GM23338 (cell line): ENCODE results near the gene FAM193B. TPM values are rescaled to one million over a fixed set of nuclear protein-coding genes. Genes with fewer than 3 reads are reported as not detected.

Experiments used
- ATAC-seq: fragments of 200-7000 bp; cut with Tn5 transposase; 3 replicates; pipeline ENCODE4 v1.9.1; 2020
- DNase-seq: peaks from one replicate; pipeline ENCODE4 v3.0.0-alpha.2; 2015; ENCODE audit warnings: low spot score
- H2AFZ ChIP-seq: fragments of 200-600 bp; sonication (generic); 2 replicates; pipeline ENCODE4 v1.8.0; 2016; ENCODE audit warnings: antibody characterized with exemption, mild to moderate bottlenecking, moderate library complexity
- H3F3A ChIP-seq: fragments of 200-600 bp; sonication (generic); replicated peaks from 2 replicates; pipeline ENCODE4 v1.8.0; 2017; ENCODE audit warnings: antibody characterized with exemption, mixed run types, low read depth
- H3K27ac ChIP-seq: fragments of 200-600 bp; sonication (generic); 2 replicates; pipeline ENCODE4 v1.6.1; 2016; ENCODE audit warnings: low read depth
- H3K27me3 ChIP-seq: fragments of 200-600 bp; sonication (generic); 2 replicates; pipeline ENCODE4 v1.8.0; 2016; ENCODE audit warnings: mild to moderate bottlenecking, mixed run types, moderate library complexity; ENCODE audit not compliant: insufficient read depth
- H3K36me3 ChIP-seq: fragments of 200-600 bp; sonication (generic); 2 replicates; pipeline ENCODE4 v1.8.0; 2016; ENCODE audit warnings: mild to moderate bottlenecking; ENCODE audit not compliant: insufficient read depth
- H3K4me1 ChIP-seq: fragments of 200-600 bp; sonication (generic); 2 replicates; pipeline ENCODE4 v1.8.0; 2016; ENCODE audit warnings: mild to moderate bottlenecking, moderate library complexity; ENCODE audit not compliant: insufficient read depth
- H3K4me2 ChIP-seq: fragments of 200-600 bp; sonication (generic); 2 replicates; pipeline ENCODE4 v1.7.1; 2017; ENCODE audit warnings: mixed run types
- H3K4me3 ChIP-seq: fragments of 200-600 bp; sonication (generic); 2 replicates; pipeline ENCODE4 v1.6.1; 2016; ENCODE audit warnings: mixed run types
- H3K79me2 ChIP-seq: fragments of 200-600 bp; sonication (generic); replicated peaks from 2 replicates; pipeline ENCODE4 v1.8.0; 2017; ENCODE audit warnings: mild to moderate bottlenecking; ENCODE audit not compliant: insufficient read depth
- H3K9me2 ChIP-seq: fragments of 200-600 bp; sonication (generic); 2 replicates; pipeline ENCODE4 v1.8.0; 2017; ENCODE audit not compliant: insufficient read depth
- H4K20me1 ChIP-seq: fragments of 200-600 bp; sonication (generic); replicated peaks from 2 replicates; pipeline ENCODE4 v1.8.0; 2017; ENCODE audit warnings: mild to moderate bottlenecking; ENCODE audit not compliant: insufficient read depth
- H3K27ac Mint-ChIP-seq: 2 replicates; pipeline ENCODE4 v1.8.0; 2020; ENCODE audit warnings: inconsistent platforms, mild to moderate bottlenecking, moderate library complexity, mixed read lengths
- H3K27me3 Mint-ChIP-seq: 3 replicates; pipeline ENCODE4 v1.8.0; 2022; ENCODE audit warnings: low read depth, mild to moderate bottlenecking, moderate library complexity, mixed read lengths, inconsistent platforms; ENCODE audit not compliant: insufficient read depth, poor library complexity
- H3K36me3 Mint-ChIP-seq: 3 replicates; pipeline ENCODE4 v1.8.0; 2021; ENCODE audit warnings: low read depth, mild to moderate bottlenecking, inconsistent platforms, moderate library complexity, mixed read lengths
- H3K4me1 Mint-ChIP-seq: 3 replicates; pipeline ENCODE4 v1.8.0; 2020; ENCODE audit warnings: mild to moderate bottlenecking, inconsistent platforms, mixed read lengths
- H3K4me3 Mint-ChIP-seq: 3 replicates; pipeline ENCODE4 v1.8.0; 2021; ENCODE audit warnings: moderate library complexity, mild to moderate bottlenecking, inconsistent platforms, mixed read lengths
- H3K9me3 Mint-ChIP-seq: 3 replicates; pipeline ENCODE4 v1.8.0; 2020; ENCODE audit warnings: moderate library complexity, mild to moderate bottlenecking, inconsistent platforms, mixed read lengths
- CTCF ChIP-seq, 2 experiments: fragments of 200-600 bp in 1 of 2; sonication (generic) in 1 of 2; conservative IDR thresholded peaks; 2 replicates each; pipeline versions ENCODE4 v1.5.1 to v1.6.1; 2016 to 2017; ENCODE audit warnings: antibody characterized with exemption in 2 of 2, low read depth in 2 of 2, mild to moderate bottlenecking in 2 of 2, moderate library complexity in 1 of 2
- NANOG ChIP-seq: IDR thresholded peaks from 2 replicates; pipeline ENCODE4 v1.6.1; 2016; ENCODE audit warnings: antibody characterized with exemption, borderline replicate concordance
- ZNF462 ChIP-seq: fragments of 250-450 bp; sonication (Bioruptor Pico); IDR thresholded peaks from 2 replicates; pipeline ENCODE4 v1.5.0; 2020; ENCODE audit warnings: mild to moderate bottlenecking, moderate library complexity
- polyA plus RNA-seq: library from polyadenylated mRNA; unstranded; fragments of >200 nt; fragmentation: Nextera tagmentation; extraction: Ambion mirVana; gene quantifications from 2 replicates; pipeline ENCODE4 v1.2.1, GENCODE V29; 2016
- total RNA-seq: library from RNA; depleted of rRNA; stranded (reverse); fragments of >200 nt; shearing (Covaris generic); gene quantifications from 2 replicates; pipeline ENCODE4 v1.2.3, GENCODE V29; 2014

Gene FAM193B
- total and polyA plus RNA-seq, 2 experiments from 2014 or later, result 44.4 to 58.6 TPM

GRCh38 chr5:177496070-177496726 lies 58.2 kb downstream of the FAM193B start:
- Mint-ChIP-seq H3K36me3 (peaks cover 24% of the 10 kb centered on the region), H3K27ac (peak overlapping the region; percentile 97), H3K27me3 (peaks cover 42% of the 10 kb centered on the region), H3K4me3 (peak overlapping the region; percentile 79), H3K4me1 (peaks cover 47% of the 10 kb centered on the region), H3K9me3 (no peaks in the 10 kb centered on the region)
- Histone ChIP-seq H3K9me2 (no peaks in the 10 kb centered on the region), H3F3A (peaks cover 37% of the 10 kb centered on the region; the same call in 1 of the 2 replicates), H3K4me2 (peak overlapping the region; percentile 99), H2AFZ (no peak overlapping the region), H3K4me1 (peaks cover 42% of the 10 kb centered on the region), H3K79me2 (peaks cover 20% of the 10 kb centered on the region), H3K4me3 (peak overlapping the region; percentile 83), H3K36me3 (no peaks in the 10 kb centered on the region), H4K20me1 (no peaks in the 10 kb centered on the region; the same call in none of the 2 replicates), H3K27me3 (peaks cover 22% of the 10 kb centered on the region), H3K27ac (peak overlapping the region; percentile 98)
- TF ChIP-seq NANOG (no peak), CTCF (conservative IDR thresholded peaks at IDR 0.05; ENCODE audit: low read depth in 2 of 2) (peak in 1 of 2 experiments; percentile 38; a peak in 2 of 4 replicates)
- peak; percentile 10 for ATAC-seq
- DNase-seq, result peak; percentile 72

- H3K4me2 ChIP-seq, result peak overlapping the region; percentile 99
- no peak overlapping the region for H2AFZ ChIP-seq
- Mint-ChIP-seq H3K9me3 (no peaks in the 10 kb centered on the region), H3K27ac (peak overlapping the region; percentile 97), H3K4me1 (peaks cover 45% of the 10 kb centered on the region), H3K4me3 (peak overlapping the region; percentile 79), H3K36me3 (peaks cover 30% of the 10 kb centered on the region), H3K27me3 (peaks cover 43% of the 10 kb centered on the region)
- H3K27ac ChIP-seq, result peak overlapping the region; percentile 98
- H3K79me2 ChIP-seq, result peaks cover 20% of the 10 kb centered on the region
- no peaks in the 10 kb centered on the region for H3K9me2 ChIP-seq
- no peaks in the 10 kb centered on the region for H3K36me3 ChIP-seq
- DNase-seq, result peak; percentile 85
- TF ChIP-seq CTCF (conservative IDR thresholded peaks at IDR 0.05; ENCODE audit: low read depth in 2 of 2) (0 out of 4 replicates have a peak, but pooled peaks of 1 of the 2 experiments have one; percentile 4), ZNF462 (no peak)
- H3K4me1 ChIP-seq, result peaks cover 40% of the 10 kb centered on the region
- peak; percentile 17 for ATAC-seq
- peaks cover 37% of the 10 kb centered on the region; the same call in 1 of the 2 replicates for H3F3A ChIP-seq
- H4K20me1 ChIP-seq, result no peaks in the 10 kb centered on the region; the same call in none of the 2 replicates
- H3K27me3 ChIP-seq, result peaks cover 22% of the 10 kb centered on the region
- peak overlapping the region; percentile 83 for H3K4me3 ChIP-seq
Observed at GRCh38 chr5:177495243-177496060, 58.9 kb downstream of the FAM193B start.
